Breast epithelium (tissue), 3 donors: ENCODE measurements around the gene NDC1.

Source experiments
- CTCF ChIP-seq, 3 donors: fragments of 450-650 bp; IDR thresholded peaks; one replicate each; pipeline ENCODE4 v1.5.1; 2016 to 2017; ENCODE audit warnings: antibody characterized with exemption in 3 of 3, mild to moderate bottlenecking in 3 of 3, moderate library complexity in 3 of 3
- POLR2A ChIP-seq: fragments of 450-650 bp; IDR thresholded peaks from one replicate; pipeline ENCODE4 v1.6.1; 2016; ENCODE audit warnings: antibody characterized with exemption, mild to moderate bottlenecking, moderate library complexity

- TF ChIP-seq POLR2A (no peak), CTCF (IDR thresholded peaks at IDR 0.05) (no peak)
Measured at GRCh38 chr1:53729456-53730223, 108.5 kb downstream of the NDC1 start.
